Mesenchymal stem cell (in vitro differentiated cells and primary cell): Measurements from ENCODE around the gene WDR70.
"Not testable (repeated sequence)": the region's sequence is repeated elsewhere in the genome, so short reads cannot be mapped to it uniquely, and the experiment has no call there.

Experiments
- DNase-seq: peaks from one replicate; pipeline ENCODE4 v3.0.0-alpha.2; 2013
- H2AFZ ChIP-seq: one replicate; pipeline ENCODE4 v1.6.1; 2013; ENCODE audit warnings: low read depth, mild to moderate bottlenecking, control low read depth, inconsistent platforms, low read length, moderate library complexity
- H2AK5ac ChIP-seq: 2 replicates; pipeline ENCODE4 v1.6.1; 2013; ENCODE audit warnings: low read length, moderate library complexity, mild to moderate bottlenecking, inconsistent platforms; ENCODE audit not compliant: severe bottlenecking
- H2BK120ac ChIP-seq: one replicate; pipeline ENCODE4 v1.6.1; 2013; ENCODE audit warnings: low read depth, mild to moderate bottlenecking, inconsistent platforms, low read length, moderate library complexity
- H2BK12ac ChIP-seq, 2 experiments: one replicate each; pipeline ENCODE4 v1.6.1; 2013; ENCODE audit warnings: inconsistent platforms in 2 of 2, low read length in 2 of 2, mild to moderate bottlenecking in 2 of 2, moderate library complexity in 2 of 2, control low read depth in 1 of 2
- H2BK15ac ChIP-seq: one replicate; pipeline ENCODE4 v1.6.1; 2013; ENCODE audit warnings: mild to moderate bottlenecking, low read depth, inconsistent platforms; ENCODE audit not compliant: poor library complexity, severe bottlenecking
- H2BK5ac ChIP-seq: 2 replicates; pipeline ENCODE4 v1.6.1; 2013; ENCODE audit warnings: low read depth, mild to moderate bottlenecking, low read length, control low read depth, inconsistent platforms; ENCODE audit not compliant: poor library complexity, severe bottlenecking
- H3K14ac ChIP-seq, 2 experiments: one replicate each; pipeline ENCODE4 v1.6.1; 2013; ENCODE audit warnings: inconsistent platforms in 2 of 2, low read length in 2 of 2, control low read depth in 1 of 2, mild to moderate bottlenecking in 1 of 2, moderate library complexity in 1 of 2
- H3K18ac ChIP-seq, 2 experiments: one replicate each; pipeline ENCODE4 v1.6.1; 2013; ENCODE audit warnings: inconsistent platforms in 2 of 2, low read length in 2 of 2, control low read depth in 1 of 2, low read depth in 1 of 2, mild to moderate bottlenecking in 1 of 2
- H3K23ac ChIP-seq, 2 experiments: one replicate each; pipeline ENCODE4 v1.6.1; 2013; ENCODE audit warnings: inconsistent platforms in 2 of 2, low read length in 2 of 2, mild to moderate bottlenecking in 2 of 2, moderate library complexity in 2 of 2, control low read depth in 1 of 2
- H3K27ac ChIP-seq: 2 replicates; pipeline ENCODE4 v1.5.1; 2013; ENCODE audit warnings: mild to moderate bottlenecking, moderate library complexity, low read length, control low read depth, inconsistent platforms; ENCODE audit not compliant: poor library complexity, severe bottlenecking
- H3K27me3 ChIP-seq, 2 experiments: 2 replicates each; pipeline versions ENCODE4 v1.6.1 to v1.7.0; 2013; ENCODE audit warnings: low read length in 2 of 2, mild to moderate bottlenecking in 2 of 2, moderate library complexity in 2 of 2, control low read depth in 1 of 2, inconsistent platforms in 1 of 2; ENCODE audit not compliant: control insufficient read depth in 1 of 2, insufficient read depth in 1 of 2
- H3K36me3 ChIP-seq, 2 experiments: 2 replicates each; pipeline versions ENCODE4 v1.6.1 to v1.7.0; 2013; ENCODE audit warnings: low read length in 2 of 2, control low read depth in 1 of 2, inconsistent platforms in 1 of 2, low read depth in 1 of 2, mild to moderate bottlenecking in 1 of 2; ENCODE audit not compliant: insufficient read depth in 2 of 2, control insufficient read depth in 1 of 2
- H3K4ac ChIP-seq, 2 experiments: one replicate each; pipeline ENCODE4 v1.6.1; 2013; ENCODE audit warnings: inconsistent platforms in 2 of 2, low read length in 2 of 2, mild to moderate bottlenecking in 2 of 2, moderate library complexity in 2 of 2, control low read depth in 1 of 2, low read depth in 1 of 2
- H3K4me1 ChIP-seq: 2 replicates; pipeline ENCODE4 v1.6.1; 2013; ENCODE audit warnings: low read depth, low read length, control low read depth; ENCODE audit not compliant: control insufficient read depth, insufficient read depth
- H3K4me2 ChIP-seq: 2 replicates; pipeline ENCODE4 v1.6.1; 2013; ENCODE audit warnings: low read length, mild to moderate bottlenecking, inconsistent platforms; ENCODE audit not compliant: poor library complexity, severe bottlenecking
- H3K4me3 ChIP-seq, 2 experiments: 2 replicates each; pipeline versions ENCODE4 v1.5.1 to v1.7.0; 2013; ENCODE audit warnings: low read length in 2 of 2, mild to moderate bottlenecking in 2 of 2, control low read depth in 1 of 2, low read depth in 1 of 2; ENCODE audit not compliant: insufficient read depth in 1 of 2
- H3K79me1 ChIP-seq: replicated peaks from 2 replicates; pipeline ENCODE4 v1.6.1; 2013; ENCODE audit warnings: mild to moderate bottlenecking, control low read depth, low read length, inconsistent platforms; ENCODE audit not compliant: poor library complexity, severe bottlenecking
- H3K9ac ChIP-seq: 2 replicates; pipeline ENCODE4 v1.7.0; 2013; ENCODE audit warnings: mild to moderate bottlenecking, low read length, moderate library complexity
- H3K9me3 ChIP-seq: 2 replicates; pipeline ENCODE4 v1.7.0; 2013; ENCODE audit warnings: mild to moderate bottlenecking, low read length; ENCODE audit not compliant: control insufficient read depth
- H4K8ac ChIP-seq: one replicate; pipeline ENCODE4 v1.6.1; 2013; ENCODE audit warnings: inconsistent platforms, mild to moderate bottlenecking, low read length, moderate library complexity
- H4K91ac ChIP-seq: one replicate; pipeline ENCODE4 v1.6.1; 2013; ENCODE audit warnings: mild to moderate bottlenecking, low read length, inconsistent platforms
- WGBS: methylation state at CpG from one replicate; pipeline ENCODE4 v1.1.7; 2013; ENCODE audit warnings: mixed read lengths; 5-methylcytosine and 5-hydroxymethylcytosine counted together

Gene WDR70

DNA sequence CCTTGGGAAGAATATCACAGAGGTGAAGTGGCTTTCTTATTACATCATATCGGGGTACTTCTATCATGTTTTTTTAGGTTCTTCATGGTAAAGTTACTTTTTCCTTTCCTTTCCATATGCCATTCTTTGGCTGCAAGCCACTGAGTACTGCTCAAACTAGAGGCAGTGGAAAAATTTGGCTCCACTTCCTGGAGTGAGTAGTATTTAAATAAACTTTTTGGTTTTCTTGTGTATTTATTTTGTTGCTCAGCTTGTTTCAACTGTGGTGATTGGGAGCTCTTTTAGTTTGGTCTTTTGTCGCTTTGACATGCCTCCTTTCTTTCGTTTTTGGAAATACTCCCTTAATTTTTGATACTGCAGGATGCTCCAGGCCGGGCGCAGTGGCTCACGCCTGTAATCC lies 69.8 kb downstream of the WDR70 start:
- no peak overlapping the region for H3K23ac ChIP-seq
- no peak overlapping the region for H3K4me3 ChIP-seq
- H4K8ac ChIP-seq = no peak overlapping the region
- no peak overlapping the region for H3K4me2 ChIP-seq
- no peak overlapping the region for H2BK15ac ChIP-seq
- no peak overlapping the region for H2BK5ac ChIP-seq
- H2BK120ac ChIP-seq = no peak overlapping the region
- H3K18ac ChIP-seq = no peak overlapping the region
- H3K27me3 ChIP-seq = no peaks in the 10 kb centered on the region
- no peak overlapping the region for H3K9ac ChIP-seq
- no peak overlapping the region for H2BK12ac ChIP-seq
- H3K36me3 ChIP-seq = peaks cover 3 to 15% of the 10 kb centered on the region in 2 experiments
- DNase-seq = peak; percentile 10
- no peak overlapping the region for H2AFZ ChIP-seq
- no peak overlapping the region for H3K14ac ChIP-seq
- no peaks in the 10 kb centered on the region for H3K79me1 ChIP-seq
- H3K4ac ChIP-seq = no peak overlapping the region
- no peaks in the 10 kb centered on the region for H3K9me3 ChIP-seq
- H4K91ac ChIP-seq = no peak overlapping the region
- H3K27ac ChIP-seq = no peak overlapping the region
- WGBS = 96% methylated on average over 5 of the region's 6 CpGs
- no peak overlapping the region for H2AK5ac ChIP-seq
- H3K4me1 ChIP-seq = no peaks in the 10 kb centered on the region

DNA sequence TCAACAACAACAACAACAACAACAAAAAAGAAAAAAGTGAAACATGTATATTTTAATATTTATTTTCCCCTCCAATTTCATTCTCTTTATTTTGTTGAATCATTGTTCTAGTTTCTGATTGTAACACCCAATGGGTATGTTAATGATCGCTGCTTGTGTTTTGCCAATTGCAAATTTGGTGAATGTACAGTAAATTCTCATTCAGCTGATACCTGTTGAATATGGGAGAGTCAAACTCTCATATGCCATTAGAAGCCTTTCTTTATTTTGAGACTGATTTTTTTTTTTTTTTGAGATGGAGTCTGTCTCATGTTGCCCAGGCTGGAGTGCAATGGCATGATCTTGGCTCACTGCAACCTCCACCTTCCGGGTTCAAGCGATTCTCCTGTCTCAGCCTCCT lies 72.9 kb downstream of the WDR70 start:
- not testable (repeated sequence) for H3K18ac ChIP-seq, H4K91ac ChIP-seq, H2AFZ ChIP-seq, H3K27ac ChIP-seq, H2BK15ac ChIP-seq, H2BK120ac ChIP-seq, H4K8ac ChIP-seq, H2BK12ac ChIP-seq, H2BK5ac ChIP-seq, H3K79me1 ChIP-seq, H3K4me2 ChIP-seq, H3K23ac ChIP-seq, H3K9me3 ChIP-seq, H2AK5ac ChIP-seq, H3K4me1 ChIP-seq, H3K14ac ChIP-seq, H3K27me3 ChIP-seq, DNase-seq, H3K4me3 ChIP-seq, H3K9ac ChIP-seq, H3K4ac ChIP-seq, H3K36me3 ChIP-seq
- WGBS = 99% methylated on average over 3 of the region's 3 CpGs

DNA sequence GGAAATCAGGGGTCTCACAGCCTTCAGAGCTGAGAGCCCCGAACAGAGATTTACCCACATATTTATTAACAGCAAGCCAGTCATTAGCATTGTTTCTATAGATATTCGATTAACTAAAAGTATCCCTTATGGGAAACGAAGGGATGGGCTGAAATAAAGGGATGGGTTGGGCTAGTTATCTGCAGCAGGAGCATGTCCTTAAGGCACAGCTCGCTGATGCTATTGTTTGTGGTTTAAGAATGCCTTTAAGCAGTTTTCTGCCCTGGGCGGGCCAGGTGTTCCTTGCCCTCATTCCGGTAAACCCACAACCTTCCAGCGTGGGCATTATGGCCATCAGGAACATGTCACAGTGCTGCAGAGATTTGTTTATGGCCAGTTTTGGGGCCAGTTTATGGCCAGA lies 74.1 kb downstream of the WDR70 start:
- H3K9me3 ChIP-seq = not testable (repeated sequence)

DNA sequence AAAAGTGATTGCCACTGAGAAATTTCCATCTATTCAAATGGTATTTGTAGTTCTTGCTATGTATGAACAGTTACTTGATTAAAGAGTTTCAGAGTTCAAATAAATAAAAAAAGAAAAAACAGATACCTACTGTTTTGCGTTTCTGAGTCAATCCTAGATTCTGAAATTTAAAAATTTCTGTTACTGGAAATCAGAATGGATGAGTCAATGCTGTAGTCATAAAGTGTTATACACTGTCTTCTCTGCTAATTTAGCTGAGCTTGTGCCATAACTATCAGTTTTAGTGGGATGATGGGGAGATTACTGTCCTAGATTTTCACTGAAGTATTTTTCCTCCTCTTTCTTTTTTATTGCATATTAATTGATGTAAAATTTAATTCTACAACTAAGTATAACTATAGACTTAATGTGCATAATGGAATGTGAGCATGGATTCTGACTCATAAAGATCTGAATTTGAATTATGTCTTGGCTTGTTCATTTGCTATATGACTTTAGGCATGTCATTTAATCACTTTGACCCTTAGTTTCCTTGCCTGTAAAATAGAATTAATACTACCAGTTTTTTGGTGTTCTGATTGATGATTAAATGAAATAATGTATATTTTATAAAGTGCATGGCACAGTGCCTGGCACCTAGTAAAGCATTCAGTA lies 75.4 kb downstream of the WDR70 start:
- WGBS = 100% methylated on average over 1 of the region's 1 CpG
- not testable (repeated sequence) for H2BK5ac ChIP-seq, H4K8ac ChIP-seq, H3K14ac ChIP-seq, H3K23ac ChIP-seq, H3K4me1 ChIP-seq, H3K9me3 ChIP-seq, H3K36me3 ChIP-seq, H3K4me2 ChIP-seq, H3K4ac ChIP-seq, H2BK12ac ChIP-seq, H2BK15ac ChIP-seq, H3K27ac ChIP-seq, H4K91ac ChIP-seq, H3K27me3 ChIP-seq, H2BK120ac ChIP-seq, H2AFZ ChIP-seq, H3K18ac ChIP-seq, H2AK5ac ChIP-seq, DNase-seq, H3K79me1 ChIP-seq, H3K4me3 ChIP-seq
- peak overlapping the region; percentile 45 for H3K9ac ChIP-seq

More for the DNA sequence above, 74.1 kb downstream of the WDR70 start:
- H3K14ac ChIP-seq, H2BK5ac ChIP-seq, H3K9ac ChIP-seq, H3K18ac ChIP-seq, H2AFZ ChIP-seq, H4K8ac ChIP-seq, H3K4me3 ChIP-seq, H3K23ac ChIP-seq, H3K27me3 ChIP-seq, H3K36me3 ChIP-seq, H3K4ac ChIP-seq, DNase-seq, H3K27ac ChIP-seq, H2BK12ac ChIP-seq, H2BK15ac ChIP-seq, H2BK120ac ChIP-seq, H3K4me1 ChIP-seq, H3K79me1 ChIP-seq, H4K91ac ChIP-seq, H3K4me2 ChIP-seq, H2AK5ac ChIP-seq: not testable (repeated sequence)
- WGBS = 99% methylated on average over 3 of the region's 7 CpGs
